ENCODE data around the gene C1QL1.

DNA sequence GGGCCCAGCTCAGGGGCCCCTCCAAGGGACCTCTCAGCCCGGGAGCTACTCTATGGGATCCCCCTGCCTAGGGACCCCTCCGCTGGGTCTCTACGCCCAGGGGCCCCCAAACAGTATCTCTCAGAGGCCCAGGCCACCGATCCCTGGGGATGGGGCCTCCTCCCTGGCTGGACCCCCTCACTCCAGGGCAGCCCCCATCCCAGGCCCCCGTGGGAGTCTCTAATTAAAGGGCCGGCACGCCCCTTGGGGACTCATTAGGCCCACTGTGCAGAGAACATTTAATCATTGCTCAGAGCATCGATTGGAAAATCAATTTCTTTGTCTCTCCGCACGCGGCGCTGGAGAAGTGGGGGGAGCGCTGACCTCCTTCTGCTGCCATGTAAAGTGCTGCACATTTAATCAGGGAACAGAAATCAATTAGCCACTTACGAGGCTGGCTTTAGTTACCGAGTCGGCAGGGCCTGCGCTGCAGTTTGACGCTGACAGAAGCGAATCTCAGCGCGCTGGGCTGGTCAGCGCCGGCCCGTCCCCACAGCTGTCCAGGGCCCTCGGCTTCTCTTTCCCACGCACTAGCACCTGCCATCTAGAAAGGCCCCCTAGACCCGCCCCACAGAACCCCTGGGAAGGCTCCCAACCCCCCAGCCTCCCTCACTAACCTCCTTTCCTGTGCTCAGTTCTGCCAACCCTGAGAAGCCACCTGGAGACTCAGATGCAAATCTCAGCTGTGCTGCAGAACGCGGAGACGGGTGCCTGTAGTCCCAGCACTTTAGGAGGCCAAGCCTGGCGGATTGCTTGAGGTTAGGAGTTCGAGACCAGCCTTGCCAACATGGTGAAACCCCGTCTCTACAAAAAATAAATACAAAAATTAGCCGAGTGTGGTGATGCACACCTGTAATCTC is 20.2 kb upstream of the C1QL1 start:
- TF ChIP-seq TARDBP (IDR thresholded peaks at IDR 0.05) = no peak
- no peak for TF ChIP-seq SP1 (IDR thresholded peaks at IDR 0.05)
- TF ChIP-seq CTBP1 (IDR thresholded peaks at IDR 0.05; ENCODE audit: borderline replicate concordance) = no peak
- no peak for TF ChIP-seq FOXK2 (IDR thresholded peaks at IDR 0.05)
- TF ChIP-seq ARNT (IDR thresholded peaks at IDR 0.05) = no peak
- no peak for TF ChIP-seq SUZ12 (IDR thresholded peaks at IDR 0.05)
- TF ChIP-seq BHLHE40 (IDR thresholded peaks at IDR 0.05; ENCODE audit: borderline replicate concordance) = no peak

Data from HEK293T (cell line).